Daoy (cell line): ENCODE results near the gene GNG7. TPM values are rescaled to one million over a fixed set of nuclear protein-coding genes. Genes with fewer than 3 reads are reported as not detected.

Source experiments
- DNase-seq: peaks from one replicate; pipeline ENCODE4 v3.0.0-alpha.2; 2015; ENCODE audit warnings: low read depth
- total RNA-seq: library from RNA; depleted of rRNA; stranded (reverse); fragments of >200 nt; shearing (Covaris generic); gene quantifications from 2 replicates; pipeline ENCODE4 v1.2.3, GENCODE V29; 2014; rRNA removed

The GNG7 gene
- total RNA-seq, result 0.23 and 0.33 TPM in 2 replicates

DNA sequence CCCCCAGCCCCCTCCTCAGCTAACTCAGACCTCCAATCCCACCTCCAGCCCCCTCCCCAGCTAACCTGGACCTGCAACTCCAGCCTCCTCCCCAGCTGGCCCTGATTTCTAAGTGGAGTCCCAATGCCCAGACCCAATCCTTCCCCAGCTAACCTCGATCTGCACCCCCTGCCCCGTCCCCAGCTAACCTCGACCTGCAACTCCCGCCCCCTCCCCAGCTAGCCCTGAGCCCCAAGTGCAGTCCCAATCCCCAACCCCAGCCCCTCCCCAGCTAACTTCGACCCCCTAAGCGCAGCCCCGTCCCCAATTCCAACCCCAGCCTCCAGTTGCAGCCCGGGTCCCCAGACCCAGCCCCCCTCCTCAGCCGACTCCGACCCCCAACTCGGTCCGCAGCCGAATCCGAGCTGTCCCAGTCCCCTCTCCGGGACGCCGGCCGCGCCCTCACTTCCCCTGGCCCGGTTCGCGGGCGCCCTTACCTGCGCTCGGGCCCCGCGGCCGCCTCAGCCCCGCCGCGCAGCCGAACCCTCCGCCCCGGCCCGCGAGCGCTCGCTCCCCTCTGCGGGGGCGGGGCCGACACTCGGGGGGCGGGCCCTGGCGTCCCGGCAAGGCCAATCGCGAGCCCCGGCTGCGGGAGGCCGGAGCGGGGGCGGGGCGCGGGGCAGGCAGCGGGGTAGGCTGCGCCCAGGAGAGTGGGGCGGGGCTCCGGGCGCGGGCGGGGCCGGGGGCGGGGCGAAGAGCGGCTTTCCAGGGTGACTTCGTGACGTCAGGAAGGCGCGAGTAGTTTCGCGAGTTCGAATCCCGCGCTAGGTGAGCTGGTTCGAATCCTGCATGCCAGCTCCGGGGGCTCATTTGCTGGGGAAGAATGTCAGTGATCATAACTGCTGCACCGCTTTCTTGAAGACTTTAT lies at the start of gene GNG7:
TSS of gene GNG7 (minus strand) at position 525 of the 907 bp plus-strand sequence. CDS start 182,006 bp downstream, outside the sequence.
- DNase-seq, result peak; percentile 96

DNA sequence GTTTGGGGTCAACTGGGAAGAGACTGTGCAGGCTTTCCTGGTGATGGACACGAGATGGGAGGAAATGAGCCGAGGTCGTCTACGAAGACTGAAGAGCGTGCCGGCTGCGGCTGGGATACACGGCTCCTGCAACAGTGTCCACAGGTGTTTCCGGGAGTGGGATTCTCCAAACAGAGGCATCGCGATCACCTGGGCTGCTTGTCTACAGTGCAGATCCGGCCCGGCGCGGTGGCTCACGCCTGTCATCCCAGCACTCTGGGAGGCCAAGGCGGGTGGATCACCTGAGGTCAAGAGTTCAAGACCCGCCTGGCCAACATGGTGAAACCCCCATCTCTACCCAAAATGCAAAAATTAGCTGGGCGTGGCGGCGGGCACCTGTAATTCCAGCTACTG lies 48.9 kb upstream of the GNG7 start:
- no peak for DNase-seq

DNA sequence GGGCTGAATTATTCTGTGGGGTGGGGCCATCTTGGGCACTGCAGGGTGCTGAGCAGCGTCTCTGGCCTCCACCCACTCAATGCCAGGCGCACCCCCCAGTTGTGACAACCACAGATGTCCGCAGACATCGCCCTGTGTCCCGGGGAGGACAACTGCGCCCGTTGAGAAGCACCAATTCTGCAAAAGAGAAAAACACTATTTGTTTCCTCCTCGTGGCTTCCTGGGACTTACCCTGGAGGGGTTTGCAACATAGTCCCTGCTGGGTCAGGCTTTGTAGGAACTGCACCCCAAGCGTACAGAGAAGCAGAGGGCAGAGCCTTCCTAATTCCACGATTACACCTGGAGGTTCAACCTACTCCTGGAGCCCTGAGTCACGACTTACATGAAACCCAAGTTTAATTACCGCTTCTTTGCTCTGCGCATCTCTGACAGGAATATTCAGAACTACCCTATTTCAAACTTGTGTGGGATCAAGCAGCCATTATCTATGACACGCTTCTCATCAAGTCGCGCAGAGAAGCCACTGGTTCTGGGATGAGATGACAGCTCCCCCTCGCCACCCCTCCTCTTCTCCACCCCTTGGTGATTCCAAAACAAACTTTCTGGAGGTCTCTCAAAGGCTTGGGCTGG lies 48.4 kb upstream of the GNG7 start:
- no peak for DNase-seq

DNA sequence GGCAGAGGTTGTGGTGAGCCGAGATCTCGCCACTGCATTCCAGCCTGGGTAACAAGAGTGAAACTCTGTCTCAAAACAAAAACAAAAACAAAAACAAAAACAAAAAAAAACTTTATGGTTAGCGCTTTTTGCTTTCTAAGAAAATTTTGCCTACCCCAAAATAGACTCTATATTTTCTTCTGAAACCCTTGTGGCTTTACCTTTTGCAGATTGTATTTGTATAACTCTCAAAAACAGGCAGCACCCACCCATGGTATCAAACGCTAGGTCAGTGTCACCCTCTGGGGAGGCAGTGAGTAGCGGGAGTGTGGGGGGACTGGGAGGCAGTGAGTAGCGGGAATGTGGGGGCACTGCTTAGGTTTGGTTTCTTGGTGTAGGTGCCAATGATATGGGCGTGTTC lies 44.9 kb upstream of the GNG7 start:
- DNase-seq, result no peak

DNA sequence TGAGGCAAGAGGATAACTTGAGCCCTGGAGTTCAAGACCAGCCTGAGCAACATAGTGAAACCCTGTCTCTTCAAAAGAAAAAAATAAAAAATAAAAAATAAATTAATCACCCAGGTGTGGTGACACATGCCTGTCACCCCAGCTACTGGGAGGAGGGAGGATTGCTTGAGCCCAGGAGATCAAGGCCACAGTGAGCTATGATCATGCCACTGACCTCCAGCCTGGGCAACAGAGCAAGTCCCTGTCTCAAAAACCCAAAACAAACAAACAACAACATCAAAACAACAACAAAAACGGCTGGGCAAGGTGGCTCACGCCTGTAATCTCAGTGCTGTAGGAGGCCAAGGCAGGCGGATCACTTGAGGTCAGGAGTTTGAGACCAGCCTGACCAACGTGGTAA lies 41.6 kb upstream of the GNG7 start:
- no peak for DNase-seq

DNA sequence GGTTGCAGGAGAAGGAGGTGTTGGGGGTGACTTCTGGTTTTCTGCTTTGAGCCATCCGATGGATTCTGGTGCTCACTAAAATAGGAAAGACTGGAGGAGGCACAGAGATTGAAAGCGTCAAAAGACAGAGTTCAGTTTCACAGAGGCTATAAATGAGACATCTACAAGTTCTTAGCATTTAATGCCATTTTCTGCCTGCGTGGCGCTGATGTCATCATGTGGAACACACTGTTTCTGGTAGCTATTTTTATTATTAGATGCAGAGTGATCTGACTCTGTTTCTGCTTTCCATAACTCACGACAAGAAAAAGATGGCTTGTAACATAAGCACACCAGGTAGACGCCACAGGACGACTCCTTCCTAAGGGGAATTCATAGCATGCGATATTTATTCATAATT lies 40.6 kb upstream of the GNG7 start:
- no peak for DNase-seq

DNA sequence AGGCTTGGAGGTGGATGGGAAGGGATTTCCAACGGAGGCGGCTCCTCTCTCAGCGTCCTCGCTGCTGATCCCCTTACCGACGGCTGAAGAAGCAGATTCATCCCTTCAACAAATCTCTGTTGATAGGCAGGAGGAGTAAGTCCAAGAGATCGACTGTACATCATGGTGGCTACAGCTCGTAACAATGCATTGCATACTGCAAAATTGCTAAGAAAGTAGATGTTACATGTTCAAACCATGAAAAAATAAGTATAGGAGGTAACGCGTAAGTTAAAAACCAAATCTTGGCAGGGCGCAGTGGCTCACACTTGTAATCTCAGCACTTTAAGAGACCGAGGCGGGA lies 37.8 kb upstream of the GNG7 start:
- no peak for DNase-seq

DNA sequence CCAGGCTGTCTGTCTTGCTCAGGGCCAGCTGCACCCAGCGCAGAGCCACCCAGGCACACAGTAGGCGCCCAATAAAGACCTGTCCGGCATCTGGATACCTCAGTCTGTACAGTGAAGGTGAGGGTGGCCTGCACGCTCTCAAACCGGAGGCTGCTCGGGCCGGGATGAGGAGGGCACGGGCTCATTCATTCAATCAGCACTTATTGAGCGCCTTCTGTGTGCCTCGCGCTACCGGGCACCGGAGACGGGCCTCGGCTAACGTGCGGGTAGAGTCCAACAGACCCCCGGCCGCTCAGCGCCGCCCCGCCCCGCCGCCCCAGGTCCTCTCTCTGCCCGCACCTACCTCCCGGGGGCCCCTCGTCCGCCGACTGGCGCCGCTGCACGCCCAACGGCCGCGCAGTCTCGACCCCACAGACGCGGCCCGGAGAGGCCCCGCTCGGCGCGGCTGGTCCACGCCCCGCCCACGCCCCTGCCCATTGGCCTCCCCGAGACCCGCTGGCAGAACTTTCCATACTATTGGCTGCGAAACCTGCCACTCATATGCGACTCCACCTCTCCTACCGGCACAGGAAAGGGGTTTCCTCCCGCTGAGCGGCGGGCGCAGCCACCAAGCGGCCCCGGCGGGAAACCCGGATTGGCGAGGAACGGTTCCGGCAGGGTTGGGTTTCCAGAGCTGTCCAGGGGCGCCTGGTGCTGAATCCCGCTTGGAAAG lies 37.3 kb upstream of the GNG7 start, which contains the start of gene SLC39A3:
TSS of gene SLC39A3 (minus strand) at position 416 of the 712 bp plus-strand sequence. CDS start 2,760 bp downstream, outside the sequence.
- DNase-seq, result peak; percentile 98

DNA sequence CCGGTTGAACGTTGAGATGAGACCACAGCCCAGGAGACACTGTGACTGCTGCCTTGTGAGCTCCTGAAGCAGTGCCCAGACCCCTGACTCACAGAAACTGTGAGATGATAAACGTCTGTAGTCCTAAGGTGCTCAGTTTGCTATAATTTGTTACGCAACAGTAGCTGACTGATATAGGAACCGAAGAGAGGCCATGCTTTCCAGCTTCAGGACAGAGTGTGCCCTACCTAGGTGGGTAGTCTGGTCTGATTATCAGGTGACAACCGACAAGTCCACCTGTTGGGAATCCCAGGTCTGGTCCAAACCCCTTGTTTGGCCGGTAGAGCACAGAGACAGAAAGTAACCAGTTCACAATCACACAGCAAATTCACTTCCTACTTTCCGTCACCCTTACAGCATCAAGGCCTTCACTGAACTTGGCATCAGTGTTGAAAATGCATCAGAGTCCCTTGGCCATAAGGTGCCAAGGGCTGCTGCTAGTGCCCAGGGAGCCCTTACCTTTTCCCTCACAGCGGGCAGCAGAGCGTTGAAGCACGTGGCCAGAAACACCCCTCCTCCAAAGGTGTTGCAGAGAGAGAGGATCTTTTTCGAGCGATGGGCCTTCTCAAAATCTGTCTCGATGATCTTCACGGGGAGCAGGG lies 34.2 kb upstream of the GNG7 start:
- DNase-seq, result no peak

DNA sequence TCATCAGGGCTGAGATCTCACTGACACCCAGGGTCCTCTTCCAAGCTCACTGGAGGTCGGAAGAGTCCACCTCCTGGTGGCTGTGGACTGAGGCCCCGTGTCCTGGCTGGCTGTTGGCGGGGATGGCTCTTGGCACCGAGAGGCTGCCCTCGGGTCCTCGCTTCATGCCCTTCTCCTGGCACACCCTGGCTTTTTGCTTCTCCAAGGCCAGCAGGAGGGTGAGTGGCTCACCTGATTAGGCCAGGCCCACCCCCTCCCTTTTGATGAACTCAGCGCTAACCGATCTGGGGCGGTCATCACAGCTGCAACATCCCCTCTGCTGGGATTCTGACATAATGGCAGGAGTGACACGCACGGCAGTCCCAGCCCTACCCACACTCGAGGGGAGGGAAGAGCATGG lies 32.9 kb upstream of the GNG7 start:
- no peak for DNase-seq

DNA sequence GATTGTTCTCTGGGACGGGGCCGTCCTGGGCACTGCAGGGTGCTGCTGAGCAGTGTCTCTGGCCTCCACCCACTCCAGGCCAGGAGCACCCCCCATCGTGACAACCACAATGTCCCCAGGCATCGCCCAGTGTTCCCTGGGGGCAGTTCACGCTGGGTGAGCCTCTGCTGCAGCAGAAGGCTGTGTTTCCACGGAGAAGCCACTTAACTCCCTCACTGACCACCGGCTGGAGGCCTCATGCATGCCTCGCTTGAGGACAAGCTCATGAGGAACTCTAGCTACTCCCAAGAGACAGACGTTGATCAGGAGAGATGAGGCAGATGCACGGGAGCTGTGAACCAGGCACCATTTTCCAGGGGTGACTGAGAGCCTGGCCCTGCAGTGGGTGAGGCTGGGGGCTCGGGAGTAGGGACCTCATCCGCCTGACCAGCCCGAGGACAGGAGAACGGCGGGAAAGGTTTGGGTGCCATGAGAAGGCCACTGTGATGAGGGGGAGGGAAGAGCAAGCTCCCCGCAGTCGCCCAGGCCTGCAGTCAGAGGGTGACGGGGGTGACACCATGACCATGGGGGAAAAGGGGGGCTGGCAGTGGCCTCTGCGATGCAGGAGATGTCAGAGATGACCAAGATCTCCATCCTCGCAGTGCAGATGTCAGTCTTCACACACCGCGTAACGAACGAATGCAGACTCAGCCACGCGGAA lies 32.2 kb upstream of the GNG7 start:
- DNase-seq, result no peak

DNA sequence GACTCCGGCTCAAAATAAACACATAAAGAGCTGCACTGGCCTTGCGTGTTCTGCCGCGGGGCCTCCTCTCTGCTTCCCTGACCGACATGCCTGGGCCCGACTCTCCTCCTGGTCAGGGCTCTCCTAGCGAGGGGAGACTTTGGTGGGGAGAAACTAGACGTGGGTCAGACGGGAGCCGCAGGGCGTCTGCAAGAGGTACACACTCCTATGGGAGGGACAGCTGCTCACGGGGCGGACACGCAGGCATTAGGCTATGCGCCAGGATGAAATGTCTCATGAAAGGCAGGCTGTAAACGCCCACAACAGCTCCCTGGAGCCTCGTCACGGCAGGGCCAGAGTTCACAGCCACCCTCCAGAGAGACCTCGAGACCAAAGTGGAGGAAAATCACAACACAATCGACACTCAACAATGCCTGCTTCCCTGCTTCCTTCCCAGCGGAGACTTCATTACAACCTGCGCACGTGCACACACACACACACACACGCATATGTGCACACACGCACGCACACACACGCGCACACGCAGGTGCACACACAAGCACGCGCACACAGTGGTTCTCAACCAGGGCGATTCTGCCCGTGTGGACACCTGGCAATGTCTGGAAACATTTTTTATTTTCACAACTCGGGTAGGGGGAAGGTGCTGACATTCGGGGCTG lies 31.6 kb upstream of the GNG7 start:
- DNase-seq, result no peak

DNA sequence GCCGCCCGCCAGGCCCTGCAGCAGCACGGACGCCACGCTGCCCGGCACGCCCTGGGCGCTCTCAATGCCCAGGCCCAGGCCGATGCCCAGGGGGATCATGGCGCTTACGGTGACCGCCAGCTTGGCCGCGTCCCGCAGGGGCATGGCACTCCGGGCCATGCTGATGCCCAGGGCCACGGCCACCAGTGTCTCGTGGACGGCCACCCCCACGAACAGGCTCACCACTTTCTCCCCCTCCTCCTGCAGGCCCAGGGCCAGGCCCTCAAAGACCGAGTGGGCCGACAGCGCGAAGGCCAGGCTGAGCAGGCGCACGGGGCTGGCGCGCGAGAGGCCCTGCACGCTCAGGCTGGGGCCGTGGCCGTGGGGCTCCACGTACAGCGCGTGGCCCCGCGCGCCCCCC lies 30.4 kb upstream of the GNG7 start:
- no peak for DNase-seq

DNA sequence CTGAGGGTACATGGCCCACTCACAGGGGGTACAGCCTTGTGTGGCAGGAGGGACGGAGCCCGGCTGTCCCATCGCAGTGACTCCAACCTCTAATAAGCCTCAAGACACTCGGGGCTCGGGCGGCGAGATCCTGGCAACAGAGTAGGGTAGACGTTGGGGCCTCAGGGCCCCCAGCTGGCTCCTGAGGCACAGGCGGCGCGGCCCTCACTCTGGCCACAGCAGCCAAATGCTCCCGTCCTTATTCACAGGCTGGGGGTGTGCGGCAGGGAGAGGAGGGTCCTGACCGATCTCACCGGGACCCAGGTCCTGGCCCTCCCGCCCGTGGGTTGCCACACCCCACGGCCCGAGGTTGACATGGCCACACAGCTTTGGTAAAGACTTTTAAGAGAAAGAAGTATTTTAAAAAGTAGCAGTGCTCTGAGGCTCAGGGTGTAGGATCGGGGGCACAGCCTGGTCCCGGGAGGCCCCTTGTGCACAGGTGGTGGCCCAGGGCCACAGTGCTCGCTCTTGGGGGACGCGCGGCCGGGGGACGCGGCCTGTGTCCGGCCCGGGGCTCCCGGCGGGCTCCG lies 29.7 kb upstream of the GNG7 start:
- no peak for DNase-seq

DNA sequence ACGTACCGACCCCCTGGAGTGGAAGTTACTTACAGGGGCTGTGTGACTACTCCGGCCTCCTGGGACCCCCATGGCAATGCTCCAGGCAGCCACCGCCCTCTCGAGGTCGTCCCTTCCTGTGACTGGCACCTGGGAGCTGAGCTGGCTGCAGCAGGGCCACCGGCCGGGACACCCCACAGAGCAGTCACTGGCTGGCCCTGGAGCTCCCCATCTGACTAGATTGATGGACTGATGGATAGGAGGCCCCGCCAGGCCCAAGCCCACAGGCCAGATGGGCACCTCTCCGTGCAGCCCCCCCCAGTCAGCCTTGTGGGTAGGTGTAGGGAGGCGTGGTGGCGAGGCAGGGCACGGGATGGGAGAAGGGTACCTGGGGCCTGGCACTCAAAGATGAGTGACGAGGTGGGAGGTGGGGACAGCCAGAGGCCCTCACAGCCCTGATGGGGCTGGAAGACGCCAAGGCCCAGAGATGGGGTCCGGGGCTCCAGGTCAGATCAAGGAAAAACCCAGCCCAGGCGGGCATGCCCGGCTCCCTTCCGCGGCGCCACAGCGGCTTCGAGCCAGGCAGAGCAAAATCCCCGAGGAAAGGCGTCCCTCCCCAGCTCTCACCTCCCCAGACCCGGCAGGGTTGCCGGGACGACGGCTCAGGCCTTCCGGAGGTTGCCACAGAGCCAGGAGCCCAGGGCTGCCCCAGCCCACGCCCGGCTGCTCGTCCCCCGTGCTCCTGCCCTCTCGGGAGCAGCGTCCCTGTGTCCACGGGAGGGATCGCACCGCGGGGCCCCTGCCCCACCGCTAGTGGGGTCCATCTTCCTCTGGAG lies 28.9 kb upstream of the GNG7 start:
- DNase-seq, result no peak

DNA sequence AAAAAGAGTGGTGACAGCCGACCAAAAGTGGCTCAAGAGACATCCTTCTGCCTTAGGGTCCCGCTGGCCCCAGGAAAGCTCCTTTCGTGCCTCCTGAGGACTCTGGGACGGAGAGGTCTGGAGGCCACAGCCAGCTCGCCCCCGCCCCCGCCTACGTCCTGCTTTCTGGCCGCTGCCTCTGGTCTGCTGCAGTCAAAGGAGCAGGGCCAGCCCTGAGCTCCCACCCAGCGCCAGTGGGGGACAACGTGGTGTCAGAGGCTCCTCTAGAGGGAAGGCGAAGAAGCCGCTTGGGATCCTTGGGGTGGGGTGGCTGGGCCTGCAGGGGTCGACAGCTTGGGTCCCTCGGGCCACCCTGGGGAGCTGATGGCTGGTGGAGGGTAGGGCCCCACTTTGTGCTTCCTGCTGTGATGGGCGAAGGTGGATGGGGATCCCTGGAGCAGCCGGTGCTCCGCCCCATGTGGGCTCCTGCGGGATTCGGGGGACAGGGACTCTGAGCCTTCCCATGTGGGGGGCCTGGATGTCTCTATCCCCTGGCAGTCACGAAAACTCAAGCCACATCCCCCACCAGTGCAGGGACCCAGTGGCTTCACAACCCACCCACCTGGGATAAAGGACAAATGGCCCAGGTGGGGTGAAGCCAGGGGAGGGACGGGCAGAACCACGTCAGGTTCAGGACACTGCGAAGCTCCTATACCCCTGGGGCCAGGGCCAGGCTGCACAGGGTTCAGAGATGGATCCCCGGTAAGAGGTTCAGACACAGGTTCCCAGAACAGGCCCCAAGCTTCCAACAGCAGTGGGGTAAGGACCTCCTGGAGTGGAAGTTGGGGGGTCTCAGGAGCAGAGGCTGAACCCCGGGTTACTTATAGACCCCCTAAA lies 27.7 kb upstream of the GNG7 start:
- no peak for DNase-seq

DNA sequence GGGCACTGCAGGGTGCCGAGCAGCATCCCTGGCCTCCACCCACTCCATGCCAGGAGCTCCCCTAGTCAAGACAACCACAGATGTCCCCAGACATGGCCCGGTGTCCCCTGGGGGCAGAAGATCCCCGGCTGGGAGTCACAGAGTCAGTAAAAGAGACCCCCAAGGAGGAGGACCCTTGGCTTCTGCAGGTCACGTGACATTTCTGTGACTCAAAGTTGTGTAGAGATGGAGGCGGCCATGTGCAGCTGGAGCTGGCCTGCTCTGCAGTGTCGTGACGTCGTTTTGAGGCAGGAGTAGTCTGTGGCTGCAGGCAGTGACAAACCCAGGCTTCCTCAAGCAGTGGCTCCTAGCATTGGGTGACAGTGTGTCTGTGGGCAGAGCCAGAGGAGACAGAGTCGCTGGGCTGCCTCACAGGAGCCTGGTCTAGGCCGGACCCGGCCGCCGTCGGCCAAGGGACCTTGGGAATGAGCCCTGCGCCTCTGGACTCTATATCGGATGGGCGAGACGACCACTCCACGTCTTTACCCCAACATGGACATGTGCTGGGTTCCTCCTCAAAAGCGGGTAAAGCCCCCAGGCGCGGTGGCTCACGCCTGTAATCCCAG lies 26.4 kb upstream of the GNG7 start:
- no peak for DNase-seq

DNA sequence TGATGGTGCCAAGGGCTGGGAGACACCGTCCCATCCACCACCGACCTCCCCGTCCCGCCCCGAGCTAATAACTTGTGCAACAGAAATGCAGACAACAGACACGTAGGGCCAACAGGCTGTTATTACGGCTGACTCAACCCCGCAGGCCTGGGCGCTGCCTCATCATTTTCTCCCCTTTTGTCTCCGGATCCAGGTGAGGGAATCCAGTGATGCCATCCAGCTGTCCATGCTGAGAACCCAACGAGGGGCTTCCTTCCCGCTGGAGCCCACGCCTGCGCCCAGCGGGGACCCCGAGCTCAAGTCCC lies 25.1 kb upstream of the GNG7 start:
- peak; percentile 41 for DNase-seq
